OCI-LY7 (cell line): Measurements from ENCODE around the gene SYCP3.

Source experiments
- EZH2phosphoT487 ChIP-seq: fragments of 200-600 bp; sonication (generic); IDR thresholded peaks from 2 replicates; pipeline ENCODE4 v1.6.1; 2018; ENCODE audit warnings: low read depth, borderline replicate concordance, mild to moderate bottlenecking, mixed run types, antibody characterized with exemption, low read length, moderate library complexity, mixed read lengths
- TF ChIP-seq, protein P1 (sequence below): fragments of 200-600 bp; sonication (generic); conservative IDR thresholded peaks from 2 replicates; pipeline ENCODE4 v1.5.1; 2014; ENCODE audit warnings: mild to moderate bottlenecking, antibody characterized with exemption, low read length, moderate library complexity, mixed read lengths

DNA sequence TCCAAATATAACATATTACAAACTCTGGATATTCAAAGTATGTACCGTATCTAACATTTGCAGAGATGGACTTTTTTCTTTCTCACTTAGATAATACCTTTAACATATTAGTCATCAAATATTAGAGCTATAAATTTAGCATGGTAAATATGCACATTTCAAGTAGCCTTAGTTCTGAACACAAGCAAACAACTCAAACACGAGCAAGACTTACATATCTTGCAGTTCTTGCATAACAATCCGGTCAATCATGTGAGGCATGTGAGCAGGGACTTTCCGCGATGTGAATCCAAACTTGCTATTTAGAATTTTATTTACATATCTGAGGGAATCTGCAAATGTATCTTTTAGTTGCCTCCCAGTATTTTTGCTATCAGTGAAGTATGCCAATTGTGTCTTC lies 22.1 kb upstream of the SYCP3 start:
- TF ChIP-seq, protein P1, sequence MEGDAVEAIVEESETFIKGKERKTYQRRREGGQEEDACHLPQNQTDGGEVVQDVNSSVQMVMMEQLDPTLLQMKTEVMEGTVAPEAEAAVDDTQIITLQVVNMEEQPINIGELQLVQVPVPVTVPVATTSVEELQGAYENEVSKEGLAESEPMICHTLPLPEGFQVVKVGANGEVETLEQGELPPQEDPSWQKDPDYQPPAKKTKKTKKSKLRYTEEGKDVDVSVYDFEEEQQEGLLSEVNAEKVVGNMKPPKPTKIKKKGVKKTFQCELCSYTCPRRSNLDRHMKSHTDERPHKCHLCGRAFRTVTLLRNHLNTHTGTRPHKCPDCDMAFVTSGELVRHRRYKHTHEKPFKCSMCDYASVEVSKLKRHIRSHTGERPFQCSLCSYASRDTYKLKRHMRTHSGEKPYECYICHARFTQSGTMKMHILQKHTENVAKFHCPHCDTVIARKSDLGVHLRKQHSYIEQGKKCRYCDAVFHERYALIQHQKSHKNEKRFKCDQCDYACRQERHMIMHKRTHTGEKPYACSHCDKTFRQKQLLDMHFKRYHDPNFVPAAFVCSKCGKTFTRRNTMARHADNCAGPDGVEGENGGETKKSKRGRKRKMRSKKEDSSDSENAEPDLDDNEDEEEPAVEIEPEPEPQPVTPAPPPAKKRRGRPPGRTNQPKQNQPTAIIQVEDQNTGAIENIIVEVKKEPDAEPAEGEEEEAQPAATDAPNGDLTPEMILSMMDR = no peak
- no peak for TF ChIP-seq EZH2phosphoT487
